Measurements from ENCODE around the gene AKAP12.

Gene AKAP12

DNA sequence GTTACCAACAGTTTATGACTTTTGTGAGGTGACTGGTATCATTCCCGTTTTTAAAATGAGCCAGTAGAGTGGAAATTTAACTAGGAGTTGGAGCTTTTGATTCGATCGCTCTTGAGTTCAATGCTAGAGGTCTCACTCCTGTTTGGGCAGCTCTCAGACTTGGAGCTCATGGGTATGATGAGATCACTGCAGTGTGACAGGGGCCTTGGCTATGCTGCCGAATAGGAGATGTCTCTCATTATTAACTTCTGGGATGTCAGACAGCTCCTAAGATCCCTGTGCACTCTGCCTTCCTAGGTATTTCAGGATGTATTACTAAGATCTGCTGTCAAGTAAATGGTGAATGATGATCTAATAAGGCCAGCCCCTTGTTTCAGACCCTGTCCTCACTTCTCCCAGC lies 20.4 kb downstream of the AKAP12 start:
- Histone ChIP-seq H3K27ac (ENCODE audit: low read length) (no peak overlapping the region), H3K9me3 (ENCODE audit: control insufficient read depth, low read depth, low read length) (no peaks in the 10 kb centered on the region), H3K9ac (ENCODE audit: low read length) (no peak overlapping the region), H3K4me3 (ENCODE audit: low read length) (no peak overlapping the region), H3K36me3 (ENCODE audit: control insufficient read depth, low read depth, low read length) (no peaks in the 10 kb centered on the region), H3K27me3 (ENCODE audit: control insufficient read depth, insufficient read depth, low read length) (no peaks in the 10 kb centered on the region), H3K4me1 (ENCODE audit: control insufficient read depth, low read depth, low read length) (no peaks in the 10 kb centered on the region)

DNA sequence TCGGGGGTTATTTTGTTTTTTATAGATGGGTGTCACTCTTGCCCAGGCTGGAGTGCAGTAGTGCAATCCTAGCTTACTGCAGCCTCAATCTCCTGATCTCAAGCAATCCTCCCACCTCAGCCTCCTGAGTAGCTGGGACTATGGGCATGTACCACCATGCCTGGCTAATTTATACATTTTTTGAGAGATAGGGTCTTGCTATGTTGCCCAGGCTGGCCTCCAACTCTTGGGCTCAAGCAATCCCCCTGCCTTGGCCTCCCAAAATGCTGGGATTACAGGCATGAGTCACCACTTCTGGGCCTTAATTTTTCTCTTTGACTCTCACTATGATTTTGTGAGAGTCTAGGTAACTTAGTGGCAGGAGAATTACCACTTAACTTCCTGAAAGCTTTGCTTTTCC lies 23.3 kb downstream of the AKAP12 start:
- Histone ChIP-seq H3K27ac (ENCODE audit: low read length) (no peak overlapping the region), H3K9me3 (ENCODE audit: control insufficient read depth, low read depth, low read length) (no peaks in the 10 kb centered on the region), H3K9ac (ENCODE audit: low read length) (no peak overlapping the region), H3K4me1 (ENCODE audit: control insufficient read depth, low read depth, low read length) (no peaks in the 10 kb centered on the region), H3K36me3 (ENCODE audit: control insufficient read depth, low read depth, low read length) (no peaks in the 10 kb centered on the region), H3K27me3 (ENCODE audit: control insufficient read depth, insufficient read depth, low read length) (no peaks in the 10 kb centered on the region), H3K4me3 (ENCODE audit: low read length) (no peak overlapping the region)

DNA sequence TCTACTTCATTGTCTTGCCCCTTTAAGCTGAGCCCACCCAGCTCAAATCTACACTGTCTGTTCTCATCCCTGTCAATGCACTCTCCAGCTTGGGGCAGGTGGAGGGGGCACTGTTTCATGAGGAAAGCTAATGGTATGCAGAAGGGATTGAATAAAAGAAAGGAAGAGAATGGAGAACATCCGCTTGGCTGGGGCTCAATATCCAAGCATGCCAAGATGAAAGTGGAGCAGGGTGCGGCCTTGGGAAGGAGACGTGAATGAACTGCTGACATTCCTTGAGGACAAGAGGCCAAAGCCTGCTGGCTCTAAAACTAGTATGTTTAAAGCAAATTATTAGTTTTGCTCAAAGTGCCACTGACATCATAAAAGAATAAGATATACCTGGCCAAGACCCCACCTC lies 24.2 kb downstream of the AKAP12 start:
- Histone ChIP-seq H3K4me1 (ENCODE audit: control insufficient read depth, low read depth, low read length) (no peaks in the 10 kb centered on the region), H3K4me3 (ENCODE audit: low read length) (no peak overlapping the region), H3K36me3 (ENCODE audit: control insufficient read depth, low read depth, low read length) (no peaks in the 10 kb centered on the region), H3K27ac (ENCODE audit: low read length) (no peak overlapping the region), H3K9me3 (ENCODE audit: control insufficient read depth, low read depth, low read length) (no peaks in the 10 kb centered on the region), H3K9ac (ENCODE audit: low read length) (no peak overlapping the region), H3K27me3 (ENCODE audit: control insufficient read depth, insufficient read depth, low read length) (no peaks in the 10 kb centered on the region)

DNA sequence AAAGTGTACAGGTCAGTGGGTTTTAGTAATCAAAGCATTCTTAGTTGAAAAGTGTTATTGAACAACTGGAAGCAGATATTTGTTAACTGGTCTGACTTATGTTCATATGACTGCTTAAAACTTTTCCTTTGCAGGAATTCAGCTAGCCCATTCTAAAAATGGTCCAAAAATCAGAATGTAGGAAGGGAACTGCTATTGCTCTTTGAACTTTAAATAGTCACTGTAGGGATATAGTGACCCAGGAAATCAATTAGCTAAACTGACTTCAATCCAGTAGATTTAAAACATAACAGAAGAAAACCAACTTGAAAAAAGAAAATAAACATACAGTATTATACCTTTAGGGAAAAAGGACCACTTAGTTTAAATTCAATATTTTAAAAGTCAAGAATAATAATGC lies 25.5 kb downstream of the AKAP12 start:
- Histone ChIP-seq H3K36me3 (ENCODE audit: control insufficient read depth, low read depth, low read length) (no peaks in the 10 kb centered on the region), H3K9ac (ENCODE audit: low read length) (no peak overlapping the region), H3K4me1 (ENCODE audit: control insufficient read depth, low read depth, low read length) (no peaks in the 10 kb centered on the region), H3K9me3 (ENCODE audit: control insufficient read depth, low read depth, low read length) (no peaks in the 10 kb centered on the region), H3K4me3 (ENCODE audit: low read length) (no peak overlapping the region), H3K27ac (ENCODE audit: low read length) (no peak overlapping the region), H3K27me3 (ENCODE audit: control insufficient read depth, insufficient read depth, low read length) (no peaks in the 10 kb centered on the region)

DNA sequence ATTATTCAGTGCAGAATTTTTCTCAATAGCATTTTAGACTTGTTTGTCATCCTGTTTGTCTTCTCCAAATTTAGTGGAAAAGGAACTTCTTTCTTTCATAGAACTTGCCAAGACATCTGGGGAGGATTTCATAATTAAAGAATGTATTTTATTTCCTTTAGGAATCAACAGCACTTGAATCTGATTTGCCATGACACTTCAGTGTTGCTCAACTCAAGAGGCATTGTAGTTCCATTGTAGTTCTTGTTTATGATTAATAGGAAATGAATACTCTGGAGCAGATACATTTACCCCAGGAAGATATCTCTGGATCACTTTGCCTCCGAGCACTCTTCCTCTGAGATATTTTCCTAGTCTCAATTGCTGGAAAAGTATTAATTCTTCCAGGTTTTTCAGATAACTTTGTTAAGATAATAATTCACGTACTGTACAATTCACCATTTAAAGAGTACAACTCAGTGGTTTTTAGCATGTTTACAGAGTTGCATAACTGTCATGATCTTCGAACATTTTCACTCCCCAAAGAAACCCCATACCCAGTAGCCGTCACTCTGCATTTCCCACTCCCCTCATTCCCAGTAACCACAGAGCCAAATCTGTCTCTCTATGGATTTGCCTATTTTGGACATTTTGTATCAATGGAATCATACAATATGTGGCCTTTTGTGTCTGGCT lies 29.7 kb downstream of the AKAP12 start:
- Histone ChIP-seq H3K27ac (ENCODE audit: low read length) (no peak overlapping the region), H3K9me3 (ENCODE audit: control insufficient read depth, low read depth, low read length) (no peaks in the 10 kb centered on the region), H3K27me3 (ENCODE audit: control insufficient read depth, insufficient read depth, low read length) (no peaks in the 10 kb centered on the region), H3K4me1 (ENCODE audit: control insufficient read depth, low read depth, low read length) (no peaks in the 10 kb centered on the region), H3K36me3 (ENCODE audit: control insufficient read depth, low read depth, low read length) (no peaks in the 10 kb centered on the region), H3K4me3 (ENCODE audit: low read length) (no peak overlapping the region), H3K9ac (ENCODE audit: low read length) (no peak overlapping the region)

DNA sequence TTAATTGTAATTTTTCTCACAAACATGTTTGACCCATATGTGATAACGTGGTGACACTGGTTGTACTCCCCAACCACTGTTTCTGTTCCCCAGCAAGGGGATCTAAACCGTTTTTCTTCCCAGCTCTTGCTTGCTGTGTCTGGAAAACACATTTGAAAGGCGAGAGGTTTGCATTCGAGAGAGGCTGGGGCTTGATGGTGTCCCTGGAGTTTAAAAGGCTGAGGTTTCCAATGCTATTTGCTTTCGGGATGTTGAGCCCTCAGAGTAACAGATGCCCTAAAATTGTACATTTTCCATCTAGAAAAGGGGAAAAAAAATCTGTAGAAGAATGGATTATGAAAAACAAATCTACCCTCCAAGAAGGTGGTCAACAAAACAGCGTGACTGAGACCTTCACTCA lies 35.4 kb downstream of the AKAP12 start:
- Histone ChIP-seq H3K4me1 (ENCODE audit: control insufficient read depth, low read depth, low read length) (peaks cover 4% of the 10 kb centered on the region), H3K36me3 (ENCODE audit: control insufficient read depth, low read depth, low read length) (no peaks in the 10 kb centered on the region), H3K4me3 (ENCODE audit: low read length) (no peak overlapping the region), H3K9me3 (ENCODE audit: control insufficient read depth, low read depth, low read length) (no peaks in the 10 kb centered on the region), H3K27ac (ENCODE audit: low read length) (no peak overlapping the region), H3K9ac (ENCODE audit: low read length) (no peak overlapping the region), H3K27me3 (ENCODE audit: control insufficient read depth, insufficient read depth, low read length) (no peaks in the 10 kb centered on the region)

DNA sequence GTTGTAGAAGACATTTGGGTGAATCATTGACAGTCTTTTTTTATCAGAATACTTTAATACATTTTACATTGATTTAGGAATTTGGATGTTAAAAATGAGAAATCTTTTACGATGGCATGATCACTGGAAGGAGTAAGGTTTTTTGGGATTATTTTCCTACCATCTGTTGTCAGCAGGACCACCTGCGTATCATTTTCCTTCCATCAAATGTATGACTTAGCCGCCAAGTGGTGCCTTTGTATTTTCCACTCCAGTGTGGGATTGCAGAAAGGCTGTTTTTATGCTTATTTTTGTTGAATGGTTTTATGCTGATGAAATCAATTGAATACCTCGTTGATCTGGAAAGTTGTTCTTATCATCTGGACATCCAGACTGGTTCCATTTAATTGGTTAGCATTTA lies 35.8 kb downstream of the AKAP12 start:
- Histone ChIP-seq H3K27ac (ENCODE audit: low read length) (no peak overlapping the region), H3K4me1 (ENCODE audit: control insufficient read depth, low read depth, low read length) (peaks cover 4% of the 10 kb centered on the region), H3K36me3 (ENCODE audit: control insufficient read depth, low read depth, low read length) (no peaks in the 10 kb centered on the region), H3K4me3 (ENCODE audit: low read length) (no peak overlapping the region), H3K9ac (ENCODE audit: low read length) (no peak overlapping the region), H3K27me3 (ENCODE audit: control insufficient read depth, insufficient read depth, low read length) (no peaks in the 10 kb centered on the region), H3K9me3 (ENCODE audit: control insufficient read depth, low read depth, low read length) (no peaks in the 10 kb centered on the region)

DNA sequence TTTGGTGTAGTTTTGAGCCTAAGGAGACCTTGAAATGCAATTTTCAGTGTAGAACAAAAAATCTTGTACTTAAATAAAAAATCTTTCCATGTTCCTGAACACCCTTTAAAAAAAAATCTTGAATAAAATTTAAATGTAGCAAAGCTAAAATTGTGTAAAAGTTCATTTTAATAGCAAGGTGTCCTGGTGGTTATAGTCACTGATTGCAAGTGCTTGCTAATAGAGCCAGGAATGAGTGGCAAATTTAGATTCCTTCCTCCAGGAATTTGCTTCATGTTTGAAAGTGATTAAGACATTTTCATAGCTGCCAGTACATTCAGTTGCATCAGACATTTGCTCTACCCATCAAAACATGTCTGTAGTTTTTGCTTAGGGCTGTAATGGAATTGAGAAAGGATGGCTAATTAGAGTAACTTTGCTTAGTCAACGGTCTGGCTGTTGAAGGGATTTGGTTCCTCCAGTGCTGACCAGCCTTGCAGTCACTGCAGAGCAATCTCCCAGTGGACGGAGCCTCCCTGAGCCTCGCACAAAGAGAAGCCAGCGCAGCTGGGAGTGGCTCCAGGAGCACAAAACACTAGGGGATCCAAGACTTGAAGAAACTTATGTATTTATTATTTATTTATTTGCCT lies 36.5 kb downstream of the AKAP12 start:
- no peak overlapping the region for H3K4me3 ChIP-seq (ENCODE audit: low read length)
- H3K27ac ChIP-seq (ENCODE audit: low read length), result no peak overlapping the region
- H3K4me1 ChIP-seq (ENCODE audit: control insufficient read depth, low read depth, low read length), result peaks cover 4% of the 10 kb centered on the region
- no peak overlapping the region for H3K9ac ChIP-seq (ENCODE audit: low read length)
- no peaks in the 10 kb centered on the region for H3K36me3 ChIP-seq (ENCODE audit: control insufficient read depth, low read depth, low read length)
- no peaks in the 10 kb centered on the region for H3K9me3 ChIP-seq (ENCODE audit: control insufficient read depth, low read depth, low read length)
- H3K27me3 ChIP-seq (ENCODE audit: control insufficient read depth, insufficient read depth, low read length), result no peaks in the 10 kb centered on the region

DNA sequence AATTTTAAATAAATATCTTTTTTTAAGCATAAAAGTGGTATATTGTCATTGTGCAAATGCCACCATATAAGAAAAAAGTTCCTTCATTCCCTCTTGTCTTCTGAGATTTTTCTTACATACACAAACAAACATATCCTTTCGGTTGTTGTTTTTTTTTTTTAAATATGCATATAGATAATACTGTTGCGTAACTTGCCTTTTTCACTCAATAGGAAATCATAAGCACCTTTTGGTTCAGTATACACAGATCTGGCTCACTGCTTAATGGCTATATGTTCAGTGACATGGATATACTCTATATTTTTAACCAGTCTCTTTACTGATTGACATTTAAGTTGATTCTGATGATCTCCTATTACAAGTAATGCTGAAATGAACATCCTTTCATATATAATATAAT lies 40.1 kb downstream of the AKAP12 start:
- H3K36me3 ChIP-seq (ENCODE audit: control insufficient read depth, low read depth, low read length), result no peaks in the 10 kb centered on the region
- H3K27ac ChIP-seq (ENCODE audit: low read length), result no peak overlapping the region
- peaks cover 4% of the 10 kb centered on the region for H3K4me1 ChIP-seq (ENCODE audit: control insufficient read depth, low read depth, low read length)
- no peaks in the 10 kb centered on the region for H3K27me3 ChIP-seq (ENCODE audit: control insufficient read depth, insufficient read depth, low read length)
- H3K9me3 ChIP-seq (ENCODE audit: control insufficient read depth, low read depth, low read length), result no peaks in the 10 kb centered on the region
- H3K9ac ChIP-seq (ENCODE audit: low read length), result no peak overlapping the region
- H3K4me3 ChIP-seq (ENCODE audit: low read length), result no peak overlapping the region

DNA sequence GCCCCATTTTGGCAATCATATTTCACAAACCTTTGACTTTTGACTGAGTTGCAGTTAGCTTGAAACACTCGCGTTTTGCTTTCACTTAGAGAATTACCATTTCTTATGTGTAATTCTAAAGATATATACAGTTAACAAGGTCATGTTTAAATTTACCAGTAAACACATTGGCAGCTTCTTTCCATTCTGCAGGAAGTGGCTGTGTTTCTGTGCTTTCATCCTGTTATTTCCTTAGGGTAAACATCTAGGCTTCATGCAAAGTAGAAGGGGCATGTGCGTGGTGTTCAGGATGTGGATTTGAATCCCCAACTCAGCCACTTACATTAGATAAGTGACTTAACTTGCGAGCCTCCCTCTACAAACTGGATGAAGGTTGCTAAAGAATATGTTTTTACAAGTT lies 41.1 kb downstream of the AKAP12 start:
- Histone ChIP-seq H3K9ac (ENCODE audit: low read length) (no peak overlapping the region), H3K27ac (ENCODE audit: low read length) (no peak overlapping the region), H3K27me3 (ENCODE audit: control insufficient read depth, insufficient read depth, low read length) (no peaks in the 10 kb centered on the region)

DNA sequence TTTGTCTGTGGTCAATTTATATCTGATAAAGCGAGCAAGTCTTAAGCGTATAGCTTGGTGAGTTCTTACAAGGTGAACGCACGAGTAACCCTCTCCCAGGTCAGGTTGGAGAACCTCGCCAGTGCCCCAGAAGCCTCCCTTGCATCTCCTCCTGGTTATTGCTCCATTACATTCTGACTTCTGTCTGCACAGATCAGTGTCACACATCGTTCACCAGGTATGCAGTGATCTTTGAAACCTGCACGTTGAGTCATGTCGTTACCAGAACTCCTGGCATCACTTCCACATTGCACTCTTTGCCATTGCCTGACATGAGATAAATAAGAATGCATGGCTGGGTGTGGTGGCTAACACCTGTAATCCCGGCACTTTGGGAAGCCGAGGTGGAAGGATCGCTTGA lies 44.2 kb downstream of the AKAP12 start:
- Histone ChIP-seq H3K27ac (ENCODE audit: low read length) (no peak overlapping the region), H3K36me3 (ENCODE audit: control insufficient read depth, low read depth, low read length) (no peaks in the 10 kb centered on the region), H3K9me3 (ENCODE audit: control insufficient read depth, low read depth, low read length) (no peaks in the 10 kb centered on the region), H3K9ac (ENCODE audit: low read length) (no peak overlapping the region), H3K4me1 (ENCODE audit: control insufficient read depth, low read depth, low read length) (no peaks in the 10 kb centered on the region), H3K27me3 (ENCODE audit: control insufficient read depth, insufficient read depth, low read length) (no peaks in the 10 kb centered on the region), H3K4me3 (ENCODE audit: low read length) (no peak overlapping the region)

More for the DNA sequence above, 41.1 kb downstream of the AKAP12 start:
- H3K9me3 ChIP-seq (ENCODE audit: control insufficient read depth, low read depth, low read length), result no peaks in the 10 kb centered on the region
- peaks cover 4% of the 10 kb centered on the region for H3K4me1 ChIP-seq (ENCODE audit: control insufficient read depth, low read depth, low read length)
- H3K36me3 ChIP-seq (ENCODE audit: control insufficient read depth, low read depth, low read length), result no peaks in the 10 kb centered on the region
- no peak overlapping the region for H3K4me3 ChIP-seq (ENCODE audit: low read length)

DNA sequence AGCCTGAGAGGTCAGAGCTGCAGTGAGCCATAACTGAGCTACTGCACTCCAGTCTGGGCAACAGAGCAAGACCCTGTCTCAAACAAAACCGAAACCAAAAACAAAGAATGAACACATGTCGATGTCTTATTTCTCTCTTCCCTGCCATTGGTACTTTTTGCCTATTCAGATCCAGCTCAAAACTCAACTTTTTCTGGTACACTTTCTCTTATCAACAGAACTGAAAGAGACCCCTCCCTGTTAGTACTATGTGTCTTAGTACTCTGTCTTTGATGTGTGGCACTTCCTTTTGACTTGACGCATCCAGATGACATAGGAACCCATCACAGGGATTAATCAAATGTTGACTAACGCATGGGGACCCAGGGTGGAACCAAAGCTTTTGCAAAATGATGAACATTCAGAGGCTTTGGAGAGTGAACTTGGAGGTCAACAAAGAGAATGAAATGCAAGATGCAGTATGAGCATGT lies 44.8 kb downstream of the AKAP12 start:
- Histone ChIP-seq H3K9me3 (ENCODE audit: control insufficient read depth, low read depth, low read length) (no peaks in the 10 kb centered on the region), H3K9ac (ENCODE audit: low read length) (no peak overlapping the region), H3K27me3 (ENCODE audit: control insufficient read depth, insufficient read depth, low read length) (no peaks in the 10 kb centered on the region), H3K27ac (ENCODE audit: low read length) (no peak overlapping the region), H3K4me3 (ENCODE audit: low read length) (no peak overlapping the region), H3K4me1 (ENCODE audit: control insufficient read depth, low read depth, low read length) (no peaks in the 10 kb centered on the region), H3K36me3 (ENCODE audit: control insufficient read depth, low read depth, low read length) (no peaks in the 10 kb centered on the region)

Measured in iPS-18a (cell line).